Immature natural killer cell (primary cell): ENCODE measurements around the gene CFAP90. TPM values are rescaled to one million over a fixed set of nuclear protein-coding genes. Genes with fewer than 3 reads are reported as not detected.

Experiments
- DNase-seq, 3 donors: peaks; one replicate each; pipeline ENCODE4 v3.0.0; 2022; ENCODE audit warnings: mixed read lengths in 1 of 3
- H3K27ac Mint-ChIP-seq, 6 donors: one replicate each; pipeline ENCODE4 v1.8.0; 2020; ENCODE audit warnings: mixed read lengths in 6 of 6, mild to moderate bottlenecking in 5 of 6, inconsistent platforms in 4 of 6, moderate library complexity in 3 of 6
- H3K27me3 Mint-ChIP-seq, 3 donors: one replicate each; pipeline ENCODE4 v1.8.0; 2020 to 2021; ENCODE audit warnings: low read depth in 3 of 3, mild to moderate bottlenecking in 3 of 3, mixed read lengths in 3 of 3, moderate library complexity in 3 of 3, inconsistent platforms in 1 of 3
- H3K36me3 Mint-ChIP-seq, 3 donors: one replicate each; pipeline ENCODE4 v1.8.0; 2020; ENCODE audit warnings: mixed read lengths in 3 of 3, inconsistent platforms in 2 of 3, mild to moderate bottlenecking in 2 of 3
- H3K4me1 Mint-ChIP-seq, 2 donors: one replicate each; pipeline ENCODE4 v1.8.0; 2020; ENCODE audit warnings: inconsistent platforms in 2 of 2, mild to moderate bottlenecking in 2 of 2, mixed read lengths in 2 of 2, moderate library complexity in 1 of 2
- H3K4me3 Mint-ChIP-seq, 5 donors: one replicate each; pipeline ENCODE4 v1.8.0; 2020; ENCODE audit warnings: mild to moderate bottlenecking in 5 of 5, mixed read lengths in 5 of 5, inconsistent platforms in 3 of 5, moderate library complexity in 3 of 5
- H3K9me3 Mint-ChIP-seq, 6 donors: one replicate each; pipeline ENCODE4 v1.8.0; 2020; ENCODE audit warnings: mild to moderate bottlenecking in 6 of 6, mixed read lengths in 6 of 6, inconsistent platforms in 4 of 6, moderate library complexity in 3 of 6
- polyA plus RNA-seq, 3 donors: library from polyadenylated mRNA; unstranded; fragments of 300-500 nt; fragmentation: Illumina TruSeq; gene quantifications; one replicate each; pipeline ENCODE4 v1.2.3, GENCODE V29; 2021

Gene CFAP90
- polyA plus RNA-seq, 3 donors from 2014 or later: not detected

DNA sequence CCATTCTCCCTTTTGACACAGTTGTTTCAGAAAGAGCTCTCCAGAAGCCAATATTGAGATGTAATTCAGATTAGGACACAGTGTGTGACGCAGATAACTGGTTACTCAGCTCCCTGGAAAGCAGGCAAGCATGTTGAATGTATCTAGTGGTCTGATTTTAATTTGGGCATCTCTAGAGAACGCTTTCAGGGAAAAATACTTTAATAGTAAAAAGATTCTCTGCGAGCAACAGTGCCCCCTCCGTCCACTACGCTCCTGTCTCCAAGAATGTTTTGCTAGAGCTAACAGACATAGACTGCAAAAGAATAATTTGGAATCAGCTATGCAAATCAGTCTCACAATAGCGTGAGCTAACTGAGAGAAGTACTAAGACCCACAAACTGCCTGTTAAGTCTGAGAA, 23.3 kb downstream of the CFAP90 start:
- Mint-ChIP-seq H3K4me1 (no peaks in the 10 kb centered on the region), H3K27me3 (peaks cover 0 to 4% (median 2%) of the 10 kb centered on the region in 3 donors), H3K36me3 (no peaks in the 10 kb centered on the region), H3K4me3 (no peak overlapping the region), H3K27ac (no peak overlapping the region), H3K9me3 (peaks cover 0 to 2% (median 0%) of the 10 kb centered on the region in 6 donors)
- no peak for DNase-seq

GRCh38 chr5:7825630-7826029, 25.3 kb downstream of the CFAP90 start:
- H3K9me3 Mint-ChIP-seq: peaks cover 0 to 2% (median 0%) of the 10 kb centered on the region in 6 donors
- no peak overlapping the region for H3K27ac Mint-ChIP-seq
- H3K4me3 Mint-ChIP-seq: no peak overlapping the region
- no peaks in the 10 kb centered on the region for H3K4me1 Mint-ChIP-seq
- H3K27me3 Mint-ChIP-seq: peaks cover 0 to 2% (median 0%) of the 10 kb centered on the region in 3 donors
- no peaks in the 10 kb centered on the region for H3K36me3 Mint-ChIP-seq
- DNase-seq: no peak

- no peak overlapping the region for H3K27ac Mint-ChIP-seq
- H3K9me3 Mint-ChIP-seq: peaks cover 0 to 2% (median 0%) of the 10 kb centered on the region in 6 donors
- DNase-seq: no peak
- H3K36me3 Mint-ChIP-seq: no peaks in the 10 kb centered on the region
- H3K4me1 Mint-ChIP-seq: no peaks in the 10 kb centered on the region
- H3K4me3 Mint-ChIP-seq: no peak overlapping the region
- peaks cover 0 to 2% (median 0%) of the 10 kb centered on the region in 3 donors for H3K27me3 Mint-ChIP-seq
Observed at GRCh38 chr5:7824995-7825394, 25.9 kb downstream of the CFAP90 start.

- peaks cover 0 to 2% (median under 1%) of the 10 kb centered on the region in 3 donors for H3K27me3 Mint-ChIP-seq
- H3K36me3 Mint-ChIP-seq: no peaks in the 10 kb centered on the region
- no peak for DNase-seq
- H3K4me3 Mint-ChIP-seq: no peak overlapping the region
- peaks cover 0 to 2% (median 0%) of the 10 kb centered on the region in 6 donors for H3K9me3 Mint-ChIP-seq
- no peaks in the 10 kb centered on the region for H3K4me1 Mint-ChIP-seq
- H3K27ac Mint-ChIP-seq: no peak overlapping the region
Observed at GRCh38 chr5:7823594-7823993, 27.3 kb downstream of the CFAP90 start.

GRCh38 chr5:7822449-7822848, 28.5 kb downstream of the CFAP90 start:
- no peak overlapping the region for H3K4me3 Mint-ChIP-seq
- H3K27ac Mint-ChIP-seq: no peak overlapping the region
- H3K36me3 Mint-ChIP-seq: no peaks in the 10 kb centered on the region
- peaks cover 0 to under 1% (median 0%) of the 10 kb centered on the region in 6 donors for H3K9me3 Mint-ChIP-seq
- H3K4me1 Mint-ChIP-seq: no peaks in the 10 kb centered on the region
- H3K27me3 Mint-ChIP-seq: peaks cover 0 to 3% (median 2%) of the 10 kb centered on the region in 3 donors
- no peak for DNase-seq

DNA sequence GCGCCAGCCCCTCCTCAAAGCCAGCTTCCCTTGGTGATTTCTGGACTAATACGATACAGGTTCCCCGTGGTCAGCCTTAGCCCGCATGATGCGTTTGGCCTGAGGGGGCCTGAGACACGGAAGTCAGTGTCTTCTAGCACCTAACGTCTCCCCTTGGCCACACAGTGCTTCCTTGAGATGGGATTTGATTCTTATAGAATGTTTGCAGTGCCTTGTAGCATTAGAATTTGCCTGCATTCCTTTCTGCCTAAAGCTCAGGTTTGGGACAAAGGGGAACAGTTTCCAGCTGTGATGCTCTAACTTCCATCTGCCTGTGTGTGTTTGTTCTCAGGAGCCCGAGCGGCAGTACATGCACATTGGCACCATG, 34.4 kb downstream of the CFAP90 start:
- H3K4me1 Mint-ChIP-seq: no peaks in the 10 kb centered on the region
- peaks cover 0 to 9% (median 6%) of the 10 kb centered on the region in 3 donors for H3K27me3 Mint-ChIP-seq
- H3K27ac Mint-ChIP-seq: no peak overlapping the region

GRCh38 chr5:7815892-7816534, 34.9 kb downstream of the CFAP90 start:
- Mint-ChIP-seq H3K36me3 (no peaks in the 10 kb centered on the region), H3K9me3 (no peaks in the 10 kb centered on the region), H3K4me3 (no peak overlapping the region), H3K4me1 (no peaks in the 10 kb centered on the region), H3K27me3 (peaks cover 0 to 9% (median 6%) of the 10 kb centered on the region in 3 donors), H3K27ac (no peak overlapping the region)
- DNase-seq: peak; percentile 31 to 42 (median 33)

More for the DNA sequence above, 34.4 kb downstream of the CFAP90 start:
- no peak for DNase-seq
- no peak overlapping the region for H3K4me3 Mint-ChIP-seq
- no peaks in the 10 kb centered on the region for H3K36me3 Mint-ChIP-seq
- no peaks in the 10 kb centered on the region for H3K9me3 Mint-ChIP-seq

- DNase-seq: no peak
- Mint-ChIP-seq H3K36me3 (no peaks in the 10 kb centered on the region), H3K27ac (no peak overlapping the region), H3K27me3 (peaks cover 0 to 9% (median 6%) of the 10 kb centered on the region in 3 donors), H3K4me3 (no peak overlapping the region), H3K4me1 (no peaks in the 10 kb centered on the region), H3K9me3 (no peaks in the 10 kb centered on the region)
Observed at GRCh38 chr5:7814816-7815215, 36.1 kb downstream of the CFAP90 start.

DNA sequence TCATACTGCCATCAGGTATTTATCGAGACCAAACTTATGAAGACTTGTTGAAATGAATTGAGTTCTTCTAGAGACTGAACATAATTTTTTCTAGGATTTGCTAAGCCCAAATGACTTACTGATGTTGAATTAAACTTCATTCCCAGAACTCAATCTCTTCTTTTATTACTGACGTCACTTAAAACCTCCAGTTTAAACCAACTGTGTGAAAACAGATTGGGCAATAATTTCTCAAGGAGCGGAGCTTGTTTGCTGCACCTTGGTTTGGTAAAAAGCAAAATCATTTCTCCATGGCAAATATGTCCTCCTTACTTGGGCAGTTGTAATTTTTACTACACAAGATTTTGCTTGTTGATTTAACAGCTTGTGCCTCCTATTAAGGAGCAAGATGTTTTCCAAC, 37.4 kb downstream of the CFAP90 start:
- Mint-ChIP-seq H3K36me3 (no peaks in the 10 kb centered on the region), H3K9me3 (no peaks in the 10 kb centered on the region), H3K27ac (no peak overlapping the region)

GRCh38 chr5:7813007-7813406, 37.9 kb downstream of the CFAP90 start:
- H3K27me3 Mint-ChIP-seq: peaks cover 0 to 7% (median 6%) of the 10 kb centered on the region in 3 donors
- no peaks in the 10 kb centered on the region for H3K9me3 Mint-ChIP-seq
- H3K27ac Mint-ChIP-seq: no peak overlapping the region
- H3K36me3 Mint-ChIP-seq: no peaks in the 10 kb centered on the region
- no peaks in the 10 kb centered on the region for H3K4me1 Mint-ChIP-seq
- H3K4me3 Mint-ChIP-seq: no peak overlapping the region
- DNase-seq: no peak

More for the DNA sequence above, 37.4 kb downstream of the CFAP90 start:
- H3K27me3 Mint-ChIP-seq: peaks cover 0 to 9% (median 6%) of the 10 kb centered on the region in 3 donors
- no peak overlapping the region for H3K4me3 Mint-ChIP-seq
- no peak for DNase-seq
- H3K4me1 Mint-ChIP-seq: no peaks in the 10 kb centered on the region

DNA sequence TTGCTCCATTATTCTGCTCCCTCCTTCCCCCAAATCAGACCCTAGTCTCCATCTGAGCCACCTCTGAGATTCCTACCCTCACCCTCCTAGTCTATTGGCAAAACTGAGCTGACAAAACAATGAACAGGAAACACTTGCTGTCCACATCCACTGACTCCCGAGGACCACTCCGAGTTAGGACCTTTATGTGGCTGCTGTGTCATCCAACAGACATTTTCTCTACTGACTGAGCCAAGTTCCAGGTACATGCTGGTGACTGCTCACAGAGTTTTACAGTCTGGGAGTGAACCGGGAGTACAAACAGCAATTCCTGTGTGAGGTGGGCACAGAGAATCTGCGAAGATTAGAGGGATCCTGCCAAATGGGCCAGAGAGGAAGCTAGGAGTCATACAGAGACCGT, 39.2 kb downstream of the CFAP90 start:
- no peak overlapping the region for H3K4me3 Mint-ChIP-seq
- H3K4me1 Mint-ChIP-seq: no peaks in the 10 kb centered on the region
- H3K9me3 Mint-ChIP-seq: no peaks in the 10 kb centered on the region
- H3K36me3 Mint-ChIP-seq: no peaks in the 10 kb centered on the region
- H3K27ac Mint-ChIP-seq: no peak overlapping the region
- no peak for DNase-seq
- peaks cover 0 to 12% (median 5%) of the 10 kb centered on the region in 3 donors for H3K27me3 Mint-ChIP-seq

DNA sequence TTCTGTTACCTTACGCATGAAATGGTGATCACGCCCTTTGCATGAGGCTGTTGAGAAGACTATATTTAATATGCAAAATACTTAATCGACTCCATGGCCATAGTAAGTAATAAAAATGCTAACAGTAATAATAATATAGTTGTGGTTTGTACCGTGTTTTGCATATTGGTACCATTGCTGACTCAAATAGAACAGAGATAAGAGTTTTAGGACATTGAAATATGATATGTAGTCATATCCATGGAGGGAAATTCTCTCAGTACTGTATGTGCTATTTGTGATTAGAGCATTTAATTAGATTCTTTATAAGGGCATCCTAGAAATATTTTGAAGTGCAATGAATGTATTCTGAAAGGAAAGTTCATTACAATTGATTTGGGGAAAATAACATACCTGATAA, 41.9 kb downstream of the CFAP90 start:
- no peak overlapping the region for H3K4me3 Mint-ChIP-seq
- H3K9me3 Mint-ChIP-seq: no peaks in the 10 kb centered on the region
- no peak overlapping the region for H3K27ac Mint-ChIP-seq
- no peaks in the 10 kb centered on the region for H3K4me1 Mint-ChIP-seq
- no peaks in the 10 kb centered on the region for H3K36me3 Mint-ChIP-seq
- H3K27me3 Mint-ChIP-seq: peaks cover 2 to 6% (median 4%) of the 10 kb centered on the region in 3 donors
- DNase-seq: no peak

- H3K4me3 Mint-ChIP-seq: no peak overlapping the region
- H3K27me3 Mint-ChIP-seq: peaks cover 0 to 7% (median 6%) of the 10 kb centered on the region in 3 donors
- H3K9me3 Mint-ChIP-seq: no peaks in the 10 kb centered on the region
- no peak overlapping the region for H3K27ac Mint-ChIP-seq
- no peaks in the 10 kb centered on the region for H3K36me3 Mint-ChIP-seq
- no peak for DNase-seq
- H3K4me1 Mint-ChIP-seq: no peaks in the 10 kb centered on the region
Observed at GRCh38 chr5:7805379-7805778, 45.6 kb downstream of the CFAP90 start.

GRCh38 chr5:7803937-7804336, 47.0 kb downstream of the CFAP90 start:
- Mint-ChIP-seq H3K27ac (no peak overlapping the region), H3K4me1 (no peaks in the 10 kb centered on the region), H3K4me3 (no peak overlapping the region), H3K36me3 (no peaks in the 10 kb centered on the region), H3K27me3 (peaks cover 0 to 9% (median 6%) of the 10 kb centered on the region in 3 donors), H3K9me3 (no peaks in the 10 kb centered on the region)
- no peak for DNase-seq

- no peak overlapping the region for H3K27ac Mint-ChIP-seq
- no peaks in the 10 kb centered on the region for H3K4me1 Mint-ChIP-seq
- DNase-seq: no peak
- no peak overlapping the region for H3K4me3 Mint-ChIP-seq
- H3K9me3 Mint-ChIP-seq: no peaks in the 10 kb centered on the region
- no peaks in the 10 kb centered on the region for H3K36me3 Mint-ChIP-seq
- peaks cover 0 to 12% (median 6%) of the 10 kb centered on the region in 3 donors for H3K27me3 Mint-ChIP-seq
Observed at GRCh38 chr5:7802855-7803254, 48.1 kb downstream of the CFAP90 start.
